GM18870 (cell line): ENCODE measurements around the gene CALCOCO2.
"Not testable (repeated sequence)": the region's sequence is repeated elsewhere in the genome, so short reads cannot be mapped to it uniquely, and the experiment has no call there.

ENCODE experiments used
- ATAC-seq: cut with Tn5 transposase; IDR thresholded peaks from one replicate; pipeline ENCODE4 v1.9.1; 2021; ENCODE audit warnings: moderate library complexity; ENCODE audit not compliant: unreplicated experiment

Gene CALCOCO2, protein sequence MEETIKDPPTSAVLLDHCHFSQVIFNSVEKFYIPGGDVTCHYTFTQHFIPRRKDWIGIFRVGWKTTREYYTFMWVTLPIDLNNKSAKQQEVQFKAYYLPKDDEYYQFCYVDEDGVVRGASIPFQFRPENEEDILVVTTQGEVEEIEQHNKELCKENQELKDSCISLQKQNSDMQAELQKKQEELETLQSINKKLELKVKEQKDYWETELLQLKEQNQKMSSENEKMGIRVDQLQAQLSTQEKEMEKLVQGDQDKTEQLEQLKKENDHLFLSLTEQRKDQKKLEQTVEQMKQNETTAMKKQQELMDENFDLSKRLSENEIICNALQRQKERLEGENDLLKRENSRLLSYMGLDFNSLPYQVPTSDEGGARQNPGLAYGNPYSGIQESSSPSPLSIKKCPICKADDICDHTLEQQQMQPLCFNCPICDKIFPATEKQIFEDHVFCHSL

GRCh38 chr17:48830840-48831548 lies at the start of gene CALCOCO2:
TSS of gene CALCOCO2 (plus strand) at chr17:48831035. CDS start at chr17:48841708, 10,673 bp downstream.
- ATAC-seq, result peak; percentile 54

DNA sequence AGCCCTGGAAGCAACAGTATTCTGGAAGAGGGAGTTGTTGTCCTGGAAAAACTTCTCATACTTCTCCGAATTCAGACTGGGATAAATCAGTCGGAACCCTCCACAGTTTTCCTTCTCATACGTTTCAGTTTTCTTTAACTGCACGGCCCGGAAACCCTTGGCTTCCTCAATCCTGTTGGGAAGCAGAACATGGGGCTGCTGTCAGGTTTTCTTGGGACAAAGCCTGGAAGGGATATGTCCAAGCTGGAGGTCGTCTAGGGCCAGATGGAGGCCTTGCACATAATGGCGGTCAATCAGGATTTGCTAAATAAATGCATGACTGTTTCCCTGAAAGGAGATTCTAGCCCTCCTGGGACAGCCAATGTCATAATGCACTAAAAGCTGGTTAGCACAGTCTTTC lies 43.0 kb upstream of the CALCOCO2 start:
- no peak for ATAC-seq

GRCh38 chr17:48790607-48791127 lies 40.2 kb upstream of the CALCOCO2 start:
- ATAC-seq, result no peak

DNA sequence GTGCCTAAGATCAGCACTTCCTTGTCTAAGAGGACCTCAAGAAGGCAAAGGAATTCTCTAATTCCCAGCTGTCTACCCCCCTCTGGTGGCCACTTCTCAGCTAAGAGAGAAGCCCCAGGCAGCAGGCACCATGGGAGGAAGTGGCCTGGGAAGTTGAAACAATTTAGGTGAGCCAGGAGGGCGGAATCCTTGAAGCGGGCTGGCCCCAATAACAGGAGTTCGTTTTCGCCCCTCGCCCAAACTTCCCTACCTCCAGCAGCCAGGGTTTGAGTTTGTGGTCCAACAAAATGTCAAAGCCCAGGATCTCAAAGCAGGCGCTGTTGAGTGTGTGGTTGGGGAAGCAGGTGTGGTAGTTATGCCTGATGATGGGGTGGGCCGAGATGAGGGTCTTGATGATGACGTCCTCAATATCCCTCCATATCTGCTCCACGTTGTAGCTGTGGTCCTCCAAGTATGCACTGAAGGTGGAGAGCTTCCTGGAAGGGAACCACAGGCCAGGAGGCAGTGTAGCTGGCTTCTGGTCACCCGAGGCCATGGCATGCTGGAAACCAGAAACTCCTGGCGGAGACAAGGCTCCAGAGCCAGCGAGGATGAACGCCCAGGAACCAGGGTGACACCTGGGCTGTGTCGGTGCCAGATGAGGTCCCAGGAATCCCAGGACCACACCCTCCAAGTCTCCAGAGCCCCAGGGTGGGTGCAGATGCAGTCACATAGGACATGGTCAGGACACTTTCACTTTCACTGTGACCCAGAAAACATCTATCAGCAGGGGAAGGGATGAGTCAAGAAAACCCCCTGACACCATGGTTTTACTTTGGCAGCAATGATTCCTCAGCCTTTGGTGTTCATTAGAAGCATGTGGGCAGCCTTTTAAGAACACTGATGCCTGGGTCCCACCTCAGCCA lies 39.5 kb upstream of the CALCOCO2 start:
- no peak for ATAC-seq

GRCh38 chr17:48792033-48792798 lies 38.6 kb upstream of the CALCOCO2 start:
- ATAC-seq, result no peak

DNA sequence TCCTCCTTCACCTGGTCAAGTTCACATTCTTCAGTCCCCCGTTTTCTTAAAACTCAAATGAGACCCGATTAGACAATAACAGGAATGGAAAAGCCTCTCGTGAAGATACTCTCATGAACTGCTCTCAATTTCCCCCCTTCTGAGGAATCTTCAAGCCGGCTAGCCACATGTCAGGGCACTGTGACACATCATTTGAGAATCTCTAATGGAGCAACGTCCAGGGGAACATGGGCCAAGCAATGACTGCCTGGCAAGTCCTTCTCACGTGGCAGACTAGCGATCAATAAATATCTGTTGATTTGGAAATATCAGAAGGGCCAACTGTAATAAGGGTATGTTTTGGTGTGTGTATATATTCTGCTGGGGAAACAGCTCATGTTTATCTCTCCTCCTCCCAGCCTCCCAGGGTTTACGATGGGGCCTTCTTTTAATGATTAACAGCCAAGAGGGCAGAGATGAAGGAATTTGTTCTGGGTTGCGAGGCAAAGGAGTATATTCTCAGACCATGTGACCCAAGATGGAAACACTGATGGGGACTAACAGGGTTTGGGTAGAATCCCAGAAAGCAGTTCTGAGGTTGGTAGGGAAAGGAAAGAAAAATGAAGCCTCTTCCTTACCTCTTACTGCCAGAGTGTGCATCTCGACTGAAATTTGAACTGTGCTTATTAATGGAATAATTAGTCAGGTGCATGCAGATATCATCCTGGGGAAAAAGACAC lies 35.2 kb upstream of the CALCOCO2 start:
- ATAC-seq, result no peak

DNA sequence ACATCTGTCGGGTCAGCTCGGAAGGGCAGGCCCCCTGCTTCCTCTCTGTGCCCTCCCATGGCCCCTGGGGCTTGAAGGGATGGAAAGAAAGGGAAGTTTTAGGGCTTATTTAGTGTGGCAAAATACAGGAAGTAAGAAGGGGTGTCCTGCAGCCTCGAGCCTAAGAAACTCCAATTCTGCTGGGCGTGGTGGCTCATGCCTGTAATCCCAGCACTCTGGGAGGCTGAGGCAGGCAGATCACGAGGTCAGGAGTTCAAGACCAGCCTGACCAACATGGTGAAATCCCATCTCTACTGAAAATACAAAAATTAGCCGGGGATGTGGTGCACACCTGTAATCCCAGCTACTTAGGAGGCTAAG lies 34.7 kb upstream of the CALCOCO2 start:
- ATAC-seq, result not testable (repeated sequence)

DNA sequence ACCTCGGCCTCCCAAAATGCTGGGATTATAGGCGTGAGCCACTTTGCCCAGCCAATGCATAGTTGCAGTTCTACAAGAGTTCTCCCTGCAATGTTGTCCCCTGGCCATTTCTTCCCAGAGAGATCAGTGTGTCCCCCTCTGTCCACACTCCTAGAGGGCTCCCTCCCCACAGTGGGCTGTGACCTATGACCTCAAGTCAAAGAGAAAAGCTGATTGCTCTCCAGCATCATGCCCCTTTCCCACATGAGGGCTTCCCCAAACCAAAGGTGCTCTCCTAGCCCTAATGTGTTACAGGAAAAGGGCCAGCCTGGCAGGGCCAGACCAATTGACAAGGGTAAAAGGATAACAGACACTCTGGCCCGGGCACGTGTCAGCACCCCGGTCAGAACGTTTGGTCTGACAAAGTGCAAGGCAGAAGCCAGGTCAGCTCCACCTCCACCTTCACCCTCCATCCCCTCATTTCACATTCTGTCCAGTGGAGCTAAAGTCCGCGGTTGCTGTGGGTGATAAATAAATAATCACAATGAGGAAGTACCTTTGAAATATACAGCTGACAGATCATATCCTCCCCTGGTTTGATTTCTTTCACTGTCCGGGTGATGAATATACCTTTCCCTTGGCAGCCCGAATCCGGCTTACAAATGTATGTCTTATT lies 31.6 kb upstream of the CALCOCO2 start:
- ATAC-seq, result no peak

GRCh38 chr17:48800626-48801217 lies 30.1 kb upstream of the CALCOCO2 start:
- ATAC-seq, result no peak

DNA sequence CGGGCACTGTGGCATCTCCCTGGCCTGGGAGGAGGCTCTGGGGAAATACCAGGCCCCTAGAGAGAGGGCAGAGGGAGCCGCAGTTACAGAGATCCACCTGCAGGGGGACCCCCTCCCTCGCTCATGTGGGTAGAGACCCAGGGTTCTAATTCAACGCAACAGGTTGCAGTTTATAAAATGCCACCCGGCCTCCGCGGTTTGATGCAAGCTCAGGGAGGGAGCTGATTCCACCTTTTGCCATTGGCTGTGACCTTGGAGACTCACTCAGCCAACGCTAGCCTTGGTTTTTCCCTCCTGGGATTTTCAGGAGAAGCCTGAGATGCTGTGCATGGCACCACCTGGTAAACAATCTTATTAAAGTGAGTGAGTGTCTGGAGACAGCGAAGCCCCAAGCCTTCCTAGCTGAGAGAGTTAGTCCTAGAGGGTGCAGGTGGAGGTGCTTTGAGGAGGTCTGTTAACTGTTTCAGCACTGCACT lies 25.9 kb upstream of the CALCOCO2 start:
- no peak for ATAC-seq

DNA sequence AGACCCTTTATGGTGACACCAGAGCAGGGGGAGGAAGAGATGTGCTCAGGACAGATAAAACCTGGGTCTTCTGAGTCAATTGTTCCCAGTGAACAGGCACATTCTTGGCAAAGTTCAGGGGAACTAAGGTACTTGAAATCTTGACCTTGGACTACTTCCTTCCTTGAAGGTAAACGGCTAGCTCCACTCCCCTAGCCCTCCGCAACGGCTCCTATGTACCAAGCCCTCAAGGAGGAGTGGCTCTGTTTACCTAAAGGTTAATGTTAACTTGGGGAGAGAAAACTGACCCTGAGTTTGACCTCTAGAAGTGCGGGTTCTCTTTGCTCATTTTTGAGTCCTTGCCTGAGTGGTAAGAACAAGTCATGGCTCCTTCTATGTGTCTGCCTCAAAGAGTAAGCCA lies 21.7 kb upstream of the CALCOCO2 start:
- ATAC-seq, result no peak

DNA sequence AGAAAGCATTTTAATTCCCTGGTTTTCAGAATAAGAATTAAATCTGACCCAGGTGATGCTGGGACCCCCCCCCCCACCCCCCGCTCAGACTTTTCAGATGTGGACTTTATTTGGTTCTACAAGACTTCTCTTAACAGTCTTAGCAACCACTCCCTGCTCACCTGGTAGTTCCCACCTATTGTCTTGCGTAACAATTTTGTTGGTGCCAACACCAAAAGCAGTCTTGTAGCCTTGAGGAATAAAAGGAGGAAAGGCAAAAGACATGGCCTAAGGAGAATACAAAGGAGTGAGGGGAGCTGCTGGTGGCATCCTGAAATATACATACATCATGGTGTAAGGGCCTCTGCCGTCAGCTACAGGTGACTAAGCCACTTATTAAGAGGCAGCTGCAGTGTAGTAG lies 18.8 kb upstream of the CALCOCO2 start:
- no peak for ATAC-seq

- no peak for ATAC-seq
These were observed 16.3 kb upstream of the CALCOCO2 start for GRCh38 chr17:48814504-48814903.

- no peak for ATAC-seq
These were observed 15.5 kb upstream of the CALCOCO2 start for GRCh38 chr17:48815311-48815710.

GRCh38 chr17:48816438-48816773 lies 14.4 kb upstream of the CALCOCO2 start:
- no peak for ATAC-seq

GRCh38 chr17:48816774-48817590 lies 13.9 kb upstream of the CALCOCO2 start, which contains the start of gene TTLL6:
TSS of gene TTLL6 (minus strand) at chr17:48817229. CDS start at chr17:48817072, 157 bp downstream.
- ATAC-seq, result no peak

DNA sequence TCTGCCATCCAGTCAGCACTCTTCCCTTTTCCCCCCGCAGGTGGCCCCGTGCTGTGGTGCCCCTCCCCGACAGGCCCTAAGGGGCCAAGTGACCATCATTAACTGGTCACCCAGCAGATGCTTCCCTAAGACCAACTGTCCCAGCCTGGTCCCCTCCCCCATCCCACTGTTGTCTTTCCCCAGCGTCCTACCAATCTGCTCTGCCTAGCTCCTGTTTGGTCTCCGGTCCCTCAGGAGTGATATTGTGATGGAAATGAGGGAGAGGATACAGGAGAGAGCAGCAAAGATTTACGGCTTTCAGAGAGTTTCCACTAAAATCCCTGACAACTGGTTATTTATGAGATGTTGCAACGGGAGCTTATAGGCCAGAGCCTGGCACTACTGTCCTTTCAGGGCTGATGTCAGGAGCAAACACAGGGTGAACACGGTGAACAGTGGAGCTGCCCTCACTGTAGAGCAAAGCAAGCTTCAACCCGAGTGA lies 12.4 kb upstream of the CALCOCO2 start:
- ATAC-seq, result no peak

GRCh38 chr17:48819466-48819865 lies 11.4 kb upstream of the CALCOCO2 start:
- ATAC-seq, result no peak
